ENCODE results near the gene ALDH4A1.

DNA sequence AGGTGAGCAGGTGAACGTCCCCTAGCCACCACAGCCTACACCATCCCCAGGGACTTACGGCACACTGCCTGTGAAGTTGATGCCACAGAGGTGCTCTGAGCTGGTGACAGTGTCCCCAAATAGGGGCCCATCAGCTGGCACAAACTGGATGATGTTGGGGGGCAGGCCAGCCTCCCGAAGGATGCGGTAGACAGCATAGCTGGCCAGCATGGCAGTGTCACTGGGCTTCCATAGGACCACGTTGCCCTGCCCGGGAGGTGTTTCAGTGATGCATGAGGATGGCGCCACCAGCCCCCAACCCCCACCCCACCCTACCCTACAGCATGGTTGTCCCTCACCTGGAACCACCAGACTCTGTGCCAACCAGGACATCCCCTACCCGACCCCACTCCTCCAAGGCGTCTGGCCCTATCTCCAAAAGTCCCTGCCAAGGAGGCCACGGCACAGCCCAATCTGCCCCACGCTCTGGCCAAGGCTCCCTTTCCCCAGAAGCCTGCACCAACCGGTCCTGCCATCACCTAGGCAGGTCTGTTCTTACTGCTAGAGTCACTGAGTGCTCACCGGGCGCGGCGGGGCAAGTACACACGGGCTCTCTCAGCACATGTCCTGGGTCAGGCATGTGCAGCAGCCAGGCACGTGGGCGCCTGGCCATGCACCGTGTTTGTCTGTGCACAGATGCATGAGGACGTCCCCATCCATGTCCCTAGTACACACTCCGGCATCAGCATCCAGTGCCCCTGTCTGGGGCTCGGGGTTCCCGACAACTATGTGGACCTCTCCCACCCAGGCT, 20.5 kb downstream of the ALDH4A1 start:
- TF ChIP-seq POLR2A (IDR thresholded peaks at IDR 0.05; ENCODE audit: low read depth, low read length) (no peak), CHD1 (IDR thresholded peaks at IDR 0.05; ENCODE audit: low read depth, low read length) (no peak), CEBPB (IDR thresholded peaks at IDR 0.05; ENCODE audit: low read depth, low read length) (no peak), MAZ (IDR thresholded peaks at IDR 0.05; ENCODE audit: borderline replicate concordance, low read depth, low read length) (no peak)
- TF ChIP-seq, protein P1, sequence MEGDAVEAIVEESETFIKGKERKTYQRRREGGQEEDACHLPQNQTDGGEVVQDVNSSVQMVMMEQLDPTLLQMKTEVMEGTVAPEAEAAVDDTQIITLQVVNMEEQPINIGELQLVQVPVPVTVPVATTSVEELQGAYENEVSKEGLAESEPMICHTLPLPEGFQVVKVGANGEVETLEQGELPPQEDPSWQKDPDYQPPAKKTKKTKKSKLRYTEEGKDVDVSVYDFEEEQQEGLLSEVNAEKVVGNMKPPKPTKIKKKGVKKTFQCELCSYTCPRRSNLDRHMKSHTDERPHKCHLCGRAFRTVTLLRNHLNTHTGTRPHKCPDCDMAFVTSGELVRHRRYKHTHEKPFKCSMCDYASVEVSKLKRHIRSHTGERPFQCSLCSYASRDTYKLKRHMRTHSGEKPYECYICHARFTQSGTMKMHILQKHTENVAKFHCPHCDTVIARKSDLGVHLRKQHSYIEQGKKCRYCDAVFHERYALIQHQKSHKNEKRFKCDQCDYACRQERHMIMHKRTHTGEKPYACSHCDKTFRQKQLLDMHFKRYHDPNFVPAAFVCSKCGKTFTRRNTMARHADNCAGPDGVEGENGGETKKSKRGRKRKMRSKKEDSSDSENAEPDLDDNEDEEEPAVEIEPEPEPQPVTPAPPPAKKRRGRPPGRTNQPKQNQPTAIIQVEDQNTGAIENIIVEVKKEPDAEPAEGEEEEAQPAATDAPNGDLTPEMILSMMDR (conservative IDR thresholded peaks at IDR 0.05; ENCODE audit: low read depth, low read length) = no peak
